Psoas muscle (tissue), 8 donors: ENCODE data around the gene PDF. TPM values are rescaled to one million over a fixed set of nuclear protein-coding genes. Genes with fewer than 3 reads are reported as not detected.
A peak's percentile ranks its signal among the peaks of the same experiment; 100 is the strongest.

Experiments used
- ATAC-seq, 4 donors: fragments of 200-7000 bp; cut with Tn5 transposase; one replicate each; pipeline ENCODE4 v1.9.1; 2020; ENCODE audit warnings: moderate library complexity in 3 of 4, mild to moderate bottlenecking in 2 of 4
- DNase-seq, 2 donors: peaks; one replicate each; pipeline ENCODE4 v3.0.0-alpha.2; 2020
- H3K27ac ChIP-seq: fragments of 200-600 bp; one replicate; pipeline ENCODE4 v1.8.0; 2022
- H3K27me3 ChIP-seq, 3 donors: fragments of 200-600 bp in 1 of 3; one replicate each; pipeline versions ENCODE4 v1.6.1 to v1.8.0; 2013 to 2022; ENCODE audit warnings: low read length in 2 of 3, mild to moderate bottlenecking in 2 of 3, moderate library complexity in 1 of 3; ENCODE audit not compliant: insufficient read depth in 3 of 3
- H3K36me3 ChIP-seq, 2 donors: fragments of 200-600 bp in 1 of 2; one replicate each; pipeline versions ENCODE4 v1.6.1 to v1.8.0; 2013 to 2022; ENCODE audit warnings: low read depth in 1 of 2, mild to moderate bottlenecking in 1 of 2, moderate library complexity in 1 of 2; ENCODE audit not compliant: insufficient read depth in 1 of 2
- H3K4me1 ChIP-seq: fragments of 200-600 bp; one replicate; pipeline ENCODE4 v1.8.0; 2022
- H3K4me3 ChIP-seq: fragments of 200-600 bp; one replicate; pipeline ENCODE4 v1.8.0; 2022; ENCODE audit warnings: mild to moderate bottlenecking
- H3K9me3 ChIP-seq: fragments of 200-600 bp; one replicate; pipeline ENCODE4 v1.8.0; 2022
- CTCF ChIP-seq: fragments of 200-600 bp; IDR thresholded peaks from one replicate; pipeline ENCODE4 v1.8.0; 2022; ENCODE audit warnings: antibody characterized with exemption
- WGBS, 3 donors: extraction: QIAGEN DNeasy Blood & Tissue Kit; methylation state at CpG; one replicate each; pipeline versions ENCODE4 v1.1.6 to v1.1.7; 2013; 5-methylcytosine and 5-hydroxymethylcytosine counted together
- intact Hi-C, 2 donors: fragments of 100-400 bp; cut with DNase I; formaldehyde crosslinking; loops; one replicate each; pipeline versions ENCODE4 v1.11.0 to v1.14.2; 2022
- polyA plus RNA-seq, 3 donors: library from polyadenylated mRNA; stranded (reverse); fragments of 200-250 nt; gene quantifications; one replicate each; pipeline ENCODE4 v1.2.3, GENCODE V29; 2013
- total RNA-seq, 4 donors: library from RNA; stranded (reverse); fragmentation: NEBNext Ultra II Directional in 2 of 4; extraction: Animal tissue kit (Norgen Biotek cat#: 25700) in 2 of 4; gene quantifications; one replicate each; pipeline versions ENCODE4 v1.2.1 to v1.2.4, GENCODE V29; 2021 to 2023
- donor health status: healthy with polysubstance abuse.
- donor health status: DM: no; HTN: no; CAD: no; lungs with moderate emphysema.
- donor health status: Bipolar disorder and iron deficiency.
- donor health status: healthy.
- donor health status: DM: yes; HTN: yes; CAD: no.
- donor health status: DM: no; HTN: no; CAD: no.
- donor health status: DM: no; HTN: no; CAD: no.
- donor health status: DM: yes; HTN: yes; CAD: no.

Gene PDF
- total and polyA plus RNA-seq, 7 donors: 6.8 to 19.8 (median 9.6) TPM

- Histone ChIP-seq H3K27ac (peak overlapping the region; percentile 98), H3K4me1 (peaks cover 71% of the 10 kb centered on the region), H3K4me3 (peak overlapping the region; percentile 92), H3K36me3 (peaks cover 4 to 70% of the 10 kb centered on the region in 2 donors), H3K27me3 (no peaks in the 10 kb centered on the region), H3K9me3 (no peaks in the 10 kb centered on the region)
- DNase-seq (peak in 1 of 2 donors; percentile 68), ATAC-seq (peak; percentile 52 to 68 (median 60))
- 24 to 27% (median 24%) methylated on average over 7 of the region's 7 CpGs for WGBS, 3 donors
- intact Hi-C loops: no loop called here
- TF ChIP-seq CTCF: no peak
Measured at GRCh38 chr16:69326172-69326873, 4.1 kb downstream of the PDF start.

GRCh38 chr16:69325784-69326171, 4.6 kb downstream of the PDF start:
- Histone ChIP-seq H3K27me3 (no peaks in the 10 kb centered on the region), H3K27ac (peak overlapping the region; percentile 98), H3K36me3 (peaks cover 4 to 75% of the 10 kb centered on the region in 2 donors), H3K9me3 (no peaks in the 10 kb centered on the region), H3K4me3 (peak overlapping the region; percentile 92), H3K4me1 (peaks cover 68% of the 10 kb centered on the region)
- no peak for DNase-seq
- intact Hi-C loops: no loop called here
- no peak for ATAC-seq
- 64 to 69% (median 69%) methylated on average over 6 of the region's 6 CpGs for WGBS, 3 donors
- no peak for TF ChIP-seq CTCF

- Histone ChIP-seq H3K36me3 (peaks cover 4 to 86% of the 10 kb centered on the region in 2 donors), H3K27ac (peak overlapping the region; percentile 98), H3K4me3 (no peak overlapping the region), H3K27me3 (no peaks in the 10 kb centered on the region), H3K4me1 (peaks cover 67% of the 10 kb centered on the region), H3K9me3 (no peaks in the 10 kb centered on the region)
- DNase-seq: no peak
- 72 to 81% (median 79%) methylated on average over 10 of the region's 10 CpGs for WGBS, 3 donors
- no peak for TF ChIP-seq CTCF
- intact Hi-C loops: no loop called here
- no peak for ATAC-seq
Measured at GRCh38 chr16:69324585-69325253, 5.7 kb downstream of the PDF start.

- H3K36me3 ChIP-seq: peaks cover 4 to 92% of the 10 kb centered on the region in 2 donors
- H3K4me1 ChIP-seq: peaks cover 60% of the 10 kb centered on the region
- WGBS, 3 donors: 62 to 70% (median 65%) methylated on average over 8 of the region's 8 CpGs
- no peak for TF ChIP-seq CTCF
- DNase-seq: peak; percentile 70 to 83
- no peaks in the 10 kb centered on the region for H3K27me3 ChIP-seq
- no peaks in the 10 kb centered on the region for H3K9me3 ChIP-seq
- intact Hi-C loops: no loop called here
- peak overlapping the region; percentile 98 for H3K27ac ChIP-seq
- ATAC-seq: peak; percentile 17 to 45 (median 39)
- H3K4me3 ChIP-seq: no peak overlapping the region
Measured at GRCh38 chr16:69324013-69324531, 6.3 kb downstream of the PDF start.
